Thyroid gland (tissue), 4 donors: ENCODE measurements around the gene FHOD3. TPM values are rescaled to one million over a fixed set of nuclear protein-coding genes. Genes with fewer than 3 reads are reported as not detected.

ENCODE experiments used
- DNase-seq, 2 donors: peaks; one replicate each; pipeline ENCODE4 v3.0.0-alpha.2; 2019
- H3K27ac ChIP-seq, 3 donors: fragments of 200-600 bp; sonication (generic); 1 replicate in 2 of 3; 2 replicates in 1 of 3; pipeline ENCODE4 v1.5.1; 2016 to 2019; ENCODE audit warnings: mild to moderate bottlenecking in 1 of 3, moderate library complexity in 1 of 3
- H3K27me3 ChIP-seq: fragments of 200-600 bp; sonication (generic); one replicate; pipeline ENCODE4 v1.5.1; 2019
- H3K36me3 ChIP-seq, 2 donors: fragments of 200-600 bp; sonication (generic); one replicate each; pipeline ENCODE4 v1.5.1; 2016 to 2019
- H3K4me1 ChIP-seq, 2 donors: fragments of 200-600 bp; sonication (generic); one replicate each; pipeline ENCODE4 v1.5.1; 2017 to 2019
- H3K4me3 ChIP-seq, 3 donors: fragments of 200-600 bp; sonication (generic); replicated peaks in 1 of 3; 1 replicate in 2 of 3; 2 replicates in 1 of 3; pipeline ENCODE4 v1.5.1; 2016; ENCODE audit warnings: mild to moderate bottlenecking in 1 of 3
- H3K9me3 ChIP-seq: fragments of 200-600 bp; sonication (generic); one replicate; pipeline ENCODE4 v1.5.1; 2017
- CTCF ChIP-seq, 6 experiments: fragments of 200-600 bp in 3 of 6; fragments of 450-650 bp in 3 of 6; sonication (generic) in 3 of 6; IDR thresholded peaks; one replicate each; pipeline ENCODE4 v1.5.1; 2016 to 2019; ENCODE audit warnings: antibody characterized with exemption in 6 of 6, mild to moderate bottlenecking in 2 of 6, inconsistent platforms in 1 of 6, moderate library complexity in 1 of 6
- POLR2A ChIP-seq, 2 donors: fragments of 450-650 bp; IDR thresholded peaks; one replicate each; pipeline ENCODE4 v1.6.1; 2017; ENCODE audit warnings: antibody characterized with exemption in 2 of 2, mild to moderate bottlenecking in 2 of 2, moderate library complexity in 1 of 2
- WGBS, 2 donors: methylation state at CpG; one replicate each; pipeline ENCODE4 v1.1.5; 2017; 5-methylcytosine and 5-hydroxymethylcytosine counted together
- intact Hi-C: fragments of 100-400 bp; cut with DNase I; formaldehyde crosslinking; loops from one replicate; pipeline ENCODE4 v1.15.1; 2023
- total RNA-seq, 4 donors: library from RNA; depleted of rRNA; stranded (reverse); fragments of >200 nt; gene quantifications; one replicate each; pipeline ENCODE4 v1.2.3, GENCODE V29; 2016

FHOD3 gene
- total RNA-seq, 4 donors from 2014 or later = 1.6 to 6.9 (median 4.8) TPM

- no peak for TF ChIP-seq POLR2A (IDR thresholded peaks at IDR 0.05)
- TF ChIP-seq CTCF (IDR thresholded peaks at IDR 0.05) = no peak
- Histone ChIP-seq H3K36me3 (no peaks in the 10 kb centered on the region), H3K9me3 (no peaks in the 10 kb centered on the region), H3K4me3 (no peak overlapping the region), H3K4me1 (no peaks in the 10 kb centered on the region), H3K27ac (no peak overlapping the region), H3K27me3 (no peaks in the 10 kb centered on the region)
- no peak for DNase-seq
- intact Hi-C loops = no loop called here
- WGBS, 2 donors = 87 to 93% methylated on average over 7 of the region's 7 CpGs
These were observed 91.5 kb downstream of the FHOD3 start for GRCh38 chr18:36389027-36389426.

DNA sequence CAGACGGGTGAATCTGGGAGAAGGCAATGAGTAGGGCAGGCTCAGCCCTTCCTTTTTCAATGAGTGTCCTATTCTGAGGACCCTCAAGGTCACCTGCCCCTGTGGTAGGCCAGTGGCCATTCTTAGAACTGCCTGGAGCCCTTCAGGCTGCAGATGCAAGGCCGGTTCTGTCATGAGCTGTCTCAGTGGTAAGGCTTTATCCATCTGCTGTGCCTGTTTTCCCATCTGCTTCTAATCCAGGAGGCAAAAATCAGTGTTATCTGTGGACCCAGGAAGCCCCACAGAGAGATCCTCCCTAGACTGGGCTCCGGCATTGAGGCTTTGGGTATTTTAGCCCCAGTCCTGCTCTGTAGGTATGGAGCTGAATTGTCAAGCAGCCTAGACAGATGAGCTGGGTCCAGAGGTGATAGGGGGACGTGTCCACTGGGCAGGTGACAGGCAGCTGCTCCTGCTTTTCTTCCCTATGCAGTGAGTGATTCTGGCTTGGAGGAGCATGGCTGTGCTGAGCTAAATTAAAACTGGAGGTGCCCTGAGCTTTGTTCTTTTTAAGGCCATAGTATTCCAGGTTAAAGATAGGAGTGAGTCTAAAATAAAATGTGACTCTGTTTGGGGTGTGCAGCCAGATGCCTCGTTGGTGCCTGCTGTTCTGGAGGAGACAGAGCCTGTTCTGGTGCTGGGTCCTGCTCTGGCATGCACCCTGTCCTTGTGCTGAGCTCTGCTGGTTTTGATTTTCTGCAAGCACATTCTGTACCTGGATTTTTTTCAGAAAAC lies 92.5 kb downstream of the FHOD3 start:
- DNase-seq = no peak
- H3K4me1 ChIP-seq = no peaks in the 10 kb centered on the region
- 58 to 83% methylated on average over 4 to 5 of the region's 5 CpGs for WGBS, 2 donors
- H3K4me3 ChIP-seq = no peak overlapping the region
- H3K36me3 ChIP-seq = no peaks in the 10 kb centered on the region
- H3K27me3 ChIP-seq = no peaks in the 10 kb centered on the region
- H3K27ac ChIP-seq = no peak overlapping the region
- intact Hi-C loops = no loop called here
- TF ChIP-seq POLR2A (IDR thresholded peaks at IDR 0.05) (no peak), CTCF (IDR thresholded peaks at IDR 0.05) (no peak)
- H3K9me3 ChIP-seq = no peaks in the 10 kb centered on the region

- TF ChIP-seq CTCF (IDR thresholded peaks at IDR 0.05) (no peak), POLR2A (IDR thresholded peaks at IDR 0.05) (no peak)
These were observed 94.1 kb downstream of the FHOD3 start for GRCh38 chr18:36391426-36392145.

GRCh38 chr18:36392164-36392978 lies 94.9 kb downstream of the FHOD3 start:
- H3K36me3 ChIP-seq = no peaks in the 10 kb centered on the region
- no peak overlapping the region for H3K4me3 ChIP-seq
- DNase-seq = no peak
- TF ChIP-seq CTCF (IDR thresholded peaks at IDR 0.05) (no peak), POLR2A (IDR thresholded peaks at IDR 0.05) (no peak)
- no peaks in the 10 kb centered on the region for H3K9me3 ChIP-seq
- intact Hi-C loops = no loop called here
- no peak overlapping the region for H3K27ac ChIP-seq
- no peaks in the 10 kb centered on the region for H3K27me3 ChIP-seq
- 85 to 86% methylated on average over 4 of the region's 4 CpGs for WGBS, 2 donors
- no peaks in the 10 kb centered on the region for H3K4me1 ChIP-seq

More at GRCh38 chr18:36391426-36392145, 94.1 kb downstream of the FHOD3 start:
- H3K4me1 ChIP-seq = no peaks in the 10 kb centered on the region
- no peaks in the 10 kb centered on the region for H3K27me3 ChIP-seq
- intact Hi-C loops = no loop called here
- 84 to 87% methylated on average over 5 to 6 of the region's 7 CpGs for WGBS, 2 donors
- DNase-seq = peak in 1 of 2 donors; percentile 7
- no peaks in the 10 kb centered on the region for H3K9me3 ChIP-seq
- H3K4me3 ChIP-seq = no peak overlapping the region
- no peak overlapping the region for H3K27ac ChIP-seq
- H3K36me3 ChIP-seq = no peaks in the 10 kb centered on the region
